T-helper 9 cell (primary cell): ENCODE data around the gene NDUFAB1.
"Not testable (repeated sequence)": the region's sequence is repeated elsewhere in the genome, so short reads cannot be mapped to it uniquely, and the experiment has no call there.

Source experiments
- DNase-seq: peaks from one replicate; pipeline ENCODE4 v3.0.0-alpha.2; 2020

Gene NDUFAB1

GRCh38 chr16:23549938-23550337 is 46.2 kb downstream of the NDUFAB1 start:
- DNase-seq = no peak

DNA sequence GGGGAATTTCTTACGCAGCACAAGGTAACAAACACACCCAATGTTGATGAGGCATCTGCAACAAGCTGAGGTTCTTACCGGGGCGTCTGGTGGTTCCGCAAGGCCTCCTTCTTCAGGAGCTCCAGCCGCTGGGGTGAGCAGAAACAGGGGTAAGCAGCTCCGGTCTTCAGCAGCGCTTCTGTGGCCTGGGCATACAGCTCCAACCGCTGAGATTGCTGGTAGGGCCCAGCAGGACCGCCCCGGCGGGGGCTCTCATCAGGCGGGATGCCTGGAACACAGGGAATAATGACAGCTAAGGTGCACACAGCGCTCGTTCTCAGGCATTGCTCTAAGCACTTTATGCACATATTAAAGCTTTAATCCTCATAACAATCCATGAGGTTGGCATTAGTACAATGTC is 51.7 kb downstream of the NDUFAB1 start:
- no peak for DNase-seq

DNA sequence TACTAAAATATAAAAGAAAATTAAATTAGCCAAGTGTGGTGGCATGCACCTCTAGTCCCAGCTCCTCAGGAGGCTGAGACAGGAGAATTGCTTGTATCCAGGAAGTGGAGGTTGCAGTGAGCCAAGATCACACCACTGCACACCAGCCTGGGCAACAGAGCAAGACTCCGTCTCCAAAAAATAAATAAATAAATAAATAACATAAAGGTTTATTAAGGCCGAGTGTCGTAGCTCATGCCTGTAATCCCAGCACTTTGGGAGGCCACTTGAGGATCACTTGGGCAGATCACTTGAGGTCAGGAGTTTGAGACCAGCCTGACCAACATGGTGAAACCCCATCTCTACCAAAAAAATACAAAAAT is 55.3 kb downstream of the NDUFAB1 start:
- DNase-seq = not testable (repeated sequence)

- no peak for DNase-seq
Observed at GRCh38 chr16:23539984-23540816, 55.9 kb downstream of the NDUFAB1 start.

DNA sequence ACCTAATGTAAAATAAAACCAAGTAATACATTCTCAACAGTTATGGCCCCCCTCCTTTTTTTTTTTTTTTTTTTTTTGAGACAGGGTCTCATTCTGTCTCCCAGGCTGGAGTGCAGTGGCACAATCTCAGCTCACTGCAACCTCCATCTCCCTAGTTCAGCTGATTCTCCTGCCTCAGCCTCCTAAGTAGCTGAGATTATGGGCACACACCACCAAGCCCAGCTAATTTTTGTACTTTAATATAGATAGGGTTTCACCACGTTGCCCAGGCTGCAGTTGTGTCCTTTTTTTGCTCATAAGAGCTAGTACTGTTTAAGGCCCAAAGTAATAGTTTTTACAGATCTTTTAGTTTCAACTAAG is 57.2 kb downstream of the NDUFAB1 start:
- DNase-seq = no peak

GRCh38 chr16:23537390-23537789 is 58.7 kb downstream of the NDUFAB1 start:
- no peak for DNase-seq

DNA sequence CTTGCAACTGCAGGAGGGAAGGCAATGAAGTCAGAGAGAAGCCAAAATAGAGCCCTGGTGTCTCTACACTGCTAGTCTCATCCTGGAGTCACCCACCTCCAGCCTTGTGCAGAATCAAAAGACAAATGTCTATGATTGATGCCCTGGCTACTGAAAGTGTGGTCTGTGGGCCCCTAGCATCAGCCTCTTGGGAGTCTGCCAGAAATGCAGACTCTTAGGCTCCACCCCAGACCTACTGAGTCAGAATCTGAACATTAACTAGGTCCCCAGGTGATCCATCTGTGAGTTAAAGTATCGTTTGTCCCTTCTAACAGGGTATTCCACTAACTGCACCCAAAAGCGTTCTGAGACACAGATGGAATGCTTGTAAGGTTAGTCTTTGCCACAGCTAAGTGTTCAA is 60.2 kb downstream of the NDUFAB1 start:
- DNase-seq = no peak

DNA sequence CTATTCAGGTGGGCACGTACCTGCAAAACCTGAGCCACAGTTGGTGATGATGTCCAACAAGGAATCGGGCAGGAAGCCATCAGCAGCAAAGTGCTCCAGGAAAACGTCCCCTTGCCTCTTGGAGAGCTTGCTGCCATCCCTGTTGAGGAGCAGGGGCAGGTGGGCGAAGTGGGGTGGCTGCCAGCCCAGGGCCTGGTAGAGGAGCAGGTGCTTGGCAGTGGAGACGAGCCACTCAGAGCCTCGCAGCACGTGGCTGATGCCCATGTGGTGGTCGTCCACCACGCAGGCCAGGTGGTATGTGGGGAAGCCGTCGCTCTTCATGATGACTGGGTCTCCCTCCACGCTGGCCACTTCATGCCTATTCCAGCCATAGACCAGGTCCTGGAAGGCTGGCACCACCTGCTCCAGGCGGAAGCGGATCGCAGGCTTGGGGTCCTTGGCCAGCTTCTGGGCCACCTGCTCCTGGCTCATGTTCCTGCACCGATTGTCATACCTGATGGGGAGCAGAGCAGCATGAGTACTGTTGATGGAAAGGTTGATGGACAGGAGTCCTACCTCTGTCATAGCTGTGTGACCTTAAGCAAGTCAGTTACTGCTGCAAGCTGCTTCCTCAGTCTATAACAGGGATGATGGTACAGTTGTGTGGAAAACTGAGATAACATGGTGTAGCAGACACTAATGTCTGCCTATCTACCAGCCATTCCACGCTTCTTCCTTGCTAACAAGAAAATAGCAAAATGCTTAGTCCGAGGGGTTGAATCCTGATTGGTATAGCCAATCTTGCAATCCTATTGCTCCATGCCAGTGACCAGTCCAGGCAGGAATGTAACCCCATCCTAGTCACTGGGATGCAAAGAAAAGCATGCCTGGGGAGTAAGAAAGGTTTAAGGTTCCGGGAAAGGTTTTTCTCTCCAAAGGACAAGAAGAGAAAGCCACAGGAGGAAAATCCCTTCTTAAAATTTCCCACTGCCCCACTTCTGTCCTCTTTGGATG is 61.0 kb downstream of the NDUFAB1 start:
- DNase-seq = no peak

DNA sequence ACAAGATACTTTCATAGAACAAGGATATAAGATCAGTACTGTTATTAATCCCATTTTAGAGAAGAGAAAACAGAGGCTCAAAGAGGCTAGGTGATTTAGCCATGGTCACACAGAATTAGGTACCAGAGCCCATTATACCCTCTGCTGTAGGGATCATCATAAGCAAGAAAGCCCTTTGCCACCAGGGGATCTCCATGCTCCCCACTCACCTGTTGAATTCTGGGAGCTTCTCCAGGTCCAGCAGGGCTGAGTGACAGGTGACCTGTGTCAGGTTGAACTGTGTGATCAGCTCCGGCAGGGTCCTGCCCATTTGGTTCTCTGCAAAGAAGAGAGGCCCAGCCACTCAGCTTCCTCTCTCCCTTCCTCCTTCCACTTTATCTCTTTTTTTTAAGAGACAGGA is 63.7 kb downstream of the NDUFAB1 start:
- DNase-seq = no peak
